HUDEP-2 (cell line): ENCODE results near the gene ISG20.
"Not testable (repeated sequence)": the region's sequence is repeated elsewhere in the genome, so short reads cannot be mapped to it uniquely, and the experiment has no call there.

Source experiments
- DNase-seq, 76 experiments: peaks; one replicate each; lab custom pipeline; 2025; ENCODE audit not compliant: unreplicated experiment in 76 of 76; lab: John Stamatoyannopoulos, UW

Gene ISG20

GRCh38 chr15:88617790-88618189 lies 21.0 kb upstream of the ISG20 start:
- DNase-seq, result no peak

GRCh38 chr15:88618686-88619085 lies 20.1 kb upstream of the ISG20 start:
- no peak for DNase-seq

GRCh38 chr15:88619796-88620195 lies 19.0 kb upstream of the ISG20 start:
- DNase-seq, result no peak

GRCh38 chr15:88620995-88621772 lies 17.6 kb upstream of the ISG20 start, which contains the start of gene AEN:
Gene AEN, plus strand, starts transcription at chr15:88621340. Its CDS starts 4,870 bp downstream, at chr15:88626210.
- peak in 75 of 76 experiments; percentile 35 to 96 (median 91) for DNase-seq

- DNase-seq, result peak in 66 of 76 experiments; percentile 6 to 75 (median 38)
These were observed 16.8 kb upstream of the ISG20 start for GRCh38 chr15:88621789-88622604.

- DNase-seq, result no peak
These were observed 16.2 kb upstream of the ISG20 start for GRCh38 chr15:88622605-88622975.

- DNase-seq, result peak in 1 of 76 experiments; percentile 10
These were observed 15.8 kb upstream of the ISG20 start for GRCh38 chr15:88623061-88623460.

GRCh38 chr15:88623632-88624031 lies 15.2 kb upstream of the ISG20 start:
- no peak for DNase-seq

GRCh38 chr15:88624156-88624970 lies 14.5 kb upstream of the ISG20 start:
- DNase-seq, result no peak

- DNase-seq, result no peak
These were observed 13.8 kb upstream of the ISG20 start for GRCh38 chr15:88624971-88625490.

DNA sequence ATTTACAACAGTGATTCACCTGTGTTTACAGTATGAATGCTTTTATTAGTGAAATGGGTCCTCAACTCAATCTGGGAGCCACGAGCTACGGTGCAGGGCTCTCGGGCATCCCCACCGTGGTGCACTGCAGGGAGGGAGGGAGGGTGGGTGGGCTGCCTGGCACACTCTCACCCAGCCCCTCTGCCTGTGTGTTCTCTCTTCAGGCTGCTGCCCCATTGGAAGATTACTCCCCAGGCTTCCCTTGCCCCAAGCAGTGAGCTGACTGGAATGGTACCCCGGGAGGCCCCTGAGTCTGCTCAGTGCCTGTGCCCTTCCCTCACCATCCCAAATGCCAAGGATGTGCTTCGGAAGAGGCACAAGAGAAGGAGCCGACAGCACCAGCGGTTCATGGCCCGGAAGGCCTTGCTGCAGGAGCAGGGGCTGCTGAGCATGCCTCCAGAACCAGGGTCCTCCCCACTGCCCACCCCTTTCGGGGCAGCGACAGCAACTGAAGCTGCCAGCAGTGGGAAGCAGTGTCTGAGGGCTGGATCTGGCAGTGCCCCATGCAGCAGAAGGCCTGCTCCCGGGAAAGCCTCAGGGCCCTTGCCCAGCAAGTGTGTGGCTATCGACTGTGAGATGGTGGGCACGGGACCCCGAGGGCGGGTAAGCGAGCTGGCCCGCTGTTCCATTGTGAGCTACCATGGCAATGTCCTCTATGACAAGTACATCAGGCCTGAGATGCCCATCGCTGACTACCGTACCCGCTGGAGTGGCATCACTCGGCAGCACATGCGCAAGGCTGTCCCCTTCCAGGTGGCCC lies 12.7 kb upstream of the ISG20 start:
- no peak for DNase-seq

DNA sequence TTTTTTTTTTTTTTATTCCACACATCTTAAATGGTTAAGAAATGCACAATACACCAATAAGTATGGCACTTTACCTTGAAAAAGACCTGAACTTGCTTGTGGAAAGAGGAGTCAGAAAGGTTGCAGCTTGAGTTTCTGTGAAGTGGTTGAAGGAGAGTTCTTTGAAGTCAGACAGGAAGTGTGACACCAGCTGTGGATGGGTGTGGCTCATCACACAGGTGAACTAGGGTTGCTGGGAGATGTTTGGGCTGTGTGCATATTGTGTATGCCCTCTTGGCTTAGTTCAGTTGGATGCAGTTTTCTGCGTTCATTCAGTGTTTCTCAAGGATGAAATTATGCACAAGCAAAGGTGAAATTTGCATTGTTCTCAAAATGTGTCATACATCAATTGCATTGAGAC lies 11.4 kb upstream of the ISG20 start:
- peak in 3 of 76 experiments; percentile 22 to 32 (median 29) for DNase-seq

- DNase-seq, result peak in 74 of 76 experiments; percentile 46 to 95 (median 84)
These were observed 10.7 kb upstream of the ISG20 start for GRCh38 chr15:88628018-88628654.

DNA sequence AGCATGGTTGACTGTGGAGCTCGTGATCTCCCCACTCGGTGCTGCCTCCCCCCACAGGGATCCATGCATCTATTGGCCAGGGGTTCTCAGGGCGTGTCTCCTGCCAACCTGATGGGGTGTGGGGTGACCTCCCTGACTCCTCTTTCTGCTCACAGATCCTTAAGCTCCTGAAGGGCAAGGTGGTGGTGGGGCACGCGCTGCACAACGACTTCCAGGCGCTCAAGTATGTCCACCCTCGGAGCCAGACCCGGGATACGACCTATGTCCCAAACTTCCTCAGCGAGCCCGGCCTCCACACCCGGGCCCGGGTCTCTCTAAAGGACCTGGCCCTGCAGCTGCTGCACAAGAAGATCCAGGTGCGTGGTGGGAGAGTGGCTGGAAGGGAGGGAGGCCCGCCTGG lies 9.7 kb upstream of the ISG20 start:
- DNase-seq, result no peak

DNA sequence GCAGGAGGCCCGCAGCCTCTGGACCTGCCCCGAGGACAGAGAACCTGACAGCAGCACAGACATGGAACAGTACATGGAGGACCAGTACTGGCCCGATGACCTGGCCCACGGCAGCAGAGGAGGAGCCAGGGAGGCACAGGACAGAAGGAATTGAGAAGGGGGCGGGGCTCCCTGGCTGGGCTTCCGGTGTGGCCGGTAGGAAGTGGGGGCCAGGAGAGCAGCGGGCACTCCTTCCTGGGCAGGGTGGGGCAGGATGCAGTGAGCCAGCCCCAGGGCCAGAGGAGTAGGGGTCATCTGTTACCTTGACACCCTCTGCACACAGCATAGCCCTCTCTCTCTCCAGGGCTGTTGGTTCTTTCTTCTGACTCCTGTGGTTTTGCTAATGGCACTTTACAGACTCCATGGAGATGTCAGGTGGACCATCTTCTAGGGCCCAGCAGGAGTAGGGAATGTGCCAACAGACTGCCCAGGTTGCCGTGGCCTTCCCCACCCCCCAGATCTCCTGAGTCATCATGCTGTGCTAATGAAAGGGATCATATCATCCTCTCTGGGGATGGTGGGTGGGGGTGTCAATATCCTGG lies 8.6 kb upstream of the ISG20 start:
- no peak for DNase-seq

DNA sequence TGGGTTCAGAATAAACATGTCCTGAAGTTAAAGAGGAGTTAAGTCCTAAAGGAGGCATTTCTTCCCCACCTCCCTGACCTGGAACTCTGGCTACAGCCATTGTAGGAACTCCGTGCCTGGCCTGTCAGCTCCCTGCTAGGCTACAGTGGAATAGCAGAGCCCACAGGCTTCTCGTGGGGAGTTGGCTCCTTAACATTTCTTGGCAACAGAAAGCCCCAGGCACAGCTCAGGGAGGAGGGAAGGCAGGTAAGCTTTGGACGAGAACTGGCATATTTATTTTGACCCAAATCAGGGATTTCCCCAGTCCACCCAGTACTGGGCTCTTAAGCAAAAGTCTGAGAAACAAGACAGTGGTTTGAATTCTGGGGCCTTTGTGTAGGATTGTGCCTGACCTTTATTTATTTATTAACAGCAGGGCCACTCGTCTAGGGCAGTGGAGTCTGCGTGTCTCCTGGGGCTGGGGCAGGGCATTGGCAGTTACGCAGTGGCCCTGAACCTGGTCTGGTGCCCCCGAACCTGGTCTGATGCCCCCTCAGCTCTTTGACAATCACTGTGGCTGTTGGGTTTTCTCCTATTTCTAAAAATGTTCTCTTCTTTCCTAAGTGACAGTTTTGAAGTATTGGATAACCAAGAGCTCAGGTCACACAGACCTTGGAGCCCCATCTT lies 7.9 kb upstream of the ISG20 start:
- DNase-seq, result no peak

DNA sequence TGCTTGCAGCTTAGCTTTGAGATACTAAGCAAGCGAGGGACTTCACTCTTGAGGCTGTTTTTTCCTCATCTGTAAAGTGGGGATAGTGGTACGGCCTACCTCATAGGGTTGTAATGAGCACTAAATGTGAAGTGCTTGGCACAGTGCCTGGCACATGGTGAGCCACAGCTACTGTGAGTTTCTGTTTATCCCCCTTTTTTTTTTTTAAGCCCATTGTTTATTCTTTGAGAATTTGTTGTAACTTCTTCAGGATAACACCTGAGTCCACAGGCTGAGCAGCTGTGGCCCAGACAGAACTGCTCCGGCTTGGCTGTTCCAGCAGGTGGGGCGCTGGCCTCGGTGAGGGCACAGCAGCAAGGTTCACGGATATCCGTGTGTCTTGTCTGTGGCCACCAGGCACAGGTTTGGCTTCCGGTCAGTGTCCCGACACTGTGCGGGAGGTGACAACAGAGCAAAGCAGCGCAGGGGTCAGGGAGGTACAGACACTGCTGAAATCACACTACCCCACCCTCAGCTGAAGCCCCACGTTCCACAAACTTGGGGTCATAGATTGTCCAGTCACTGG lies 7.3 kb upstream of the ISG20 start:
- DNase-seq, result no peak

DNA sequence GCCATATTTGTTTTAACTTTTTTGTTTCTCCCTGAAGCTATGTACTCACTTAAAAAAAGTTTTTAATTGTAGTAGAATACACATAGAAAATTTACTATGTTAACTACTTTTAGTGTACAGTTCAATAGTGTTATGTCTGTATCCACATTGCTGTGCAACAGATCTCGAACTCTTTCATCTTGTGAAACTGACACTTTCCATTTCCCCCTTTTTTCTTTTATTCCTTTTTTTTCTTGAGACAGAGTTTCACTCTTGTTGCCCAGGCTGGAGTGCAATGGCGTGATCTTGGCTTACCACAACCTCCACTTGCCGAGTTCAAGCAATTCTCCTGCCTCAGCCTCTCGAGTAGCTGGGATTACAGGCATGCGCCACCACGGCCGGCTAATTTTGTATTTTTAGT lies 6.0 kb upstream of the ISG20 start:
- DNase-seq, result not testable (repeated sequence)
